Pulmonary artery endothelial cell (primary cell): ENCODE measurements around the gene ZFAND3. TPM values are rescaled to one million over a fixed set of nuclear protein-coding genes. Genes with fewer than 3 reads are reported as not detected.

ENCODE experiments used
- DNase-seq: peaks from one replicate; pipeline ENCODE4 v3.0.0-alpha.2; 2011; ENCODE audit warnings: low read depth, low spot score
- total RNA-seq: library from RNA; depleted of rRNA; stranded (reverse); fragments of >200 nt; gene quantifications from 2 replicates; pipeline ENCODE4 v1.2.3, GENCODE V29; 2014

Gene ZFAND3
- total RNA-seq, 1 donor from 2014 or later: 23.5 TPM

GRCh38 chr6:38180586-38180985, 361.1 kb downstream of the ZFAND3 start:
- DNase-seq: no peak

DNA sequence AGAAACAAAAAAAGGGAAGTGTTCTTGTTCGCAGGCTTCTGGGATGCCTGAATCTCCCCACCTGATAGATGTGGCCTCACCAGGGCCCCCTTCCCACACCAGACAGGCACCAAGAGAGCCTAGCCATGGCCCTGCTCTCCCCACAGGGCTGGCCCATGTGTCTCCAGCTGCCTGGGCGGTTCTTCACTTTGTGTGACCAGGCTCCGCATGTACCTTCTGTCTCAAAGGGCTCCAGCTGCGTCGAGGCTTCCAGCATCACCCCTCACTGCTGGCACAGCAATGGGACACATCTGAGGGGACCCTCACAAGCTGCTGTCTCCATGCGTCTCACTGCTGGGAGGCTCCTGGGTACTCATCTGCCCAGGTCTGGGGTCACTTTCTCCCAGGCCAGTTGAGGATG, 362.9 kb downstream of the ZFAND3 start:
- no peak for DNase-seq

- DNase-seq: no peak
Measured at GRCh38 chr6:38183856-38184584, 364.5 kb downstream of the ZFAND3 start.

- no peak for DNase-seq
Measured at GRCh38 chr6:38184585-38185080, 365.1 kb downstream of the ZFAND3 start.

- DNase-seq: no peak
Measured at GRCh38 chr6:38185244-38185643, 365.7 kb downstream of the ZFAND3 start.

DNA sequence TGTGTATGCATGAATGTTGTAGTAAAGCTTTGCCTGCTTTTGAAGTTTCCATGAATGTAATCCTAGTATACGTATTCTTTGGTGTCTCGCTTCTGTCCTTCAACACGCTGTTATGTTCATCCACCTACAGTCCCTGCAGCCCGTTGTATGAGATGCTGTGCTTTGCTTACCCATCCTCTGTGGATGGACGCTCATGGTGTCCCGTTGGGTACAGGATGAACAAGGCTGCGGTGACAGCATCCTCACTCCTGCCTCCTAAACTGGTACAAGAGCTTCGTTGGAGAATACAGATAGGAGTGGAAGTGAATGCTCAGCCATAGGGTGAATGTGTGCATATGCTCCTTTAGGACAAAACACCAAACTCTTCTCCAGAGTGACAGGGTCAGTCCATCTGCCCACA, 366.2 kb downstream of the ZFAND3 start:
- no peak for DNase-seq

DNA sequence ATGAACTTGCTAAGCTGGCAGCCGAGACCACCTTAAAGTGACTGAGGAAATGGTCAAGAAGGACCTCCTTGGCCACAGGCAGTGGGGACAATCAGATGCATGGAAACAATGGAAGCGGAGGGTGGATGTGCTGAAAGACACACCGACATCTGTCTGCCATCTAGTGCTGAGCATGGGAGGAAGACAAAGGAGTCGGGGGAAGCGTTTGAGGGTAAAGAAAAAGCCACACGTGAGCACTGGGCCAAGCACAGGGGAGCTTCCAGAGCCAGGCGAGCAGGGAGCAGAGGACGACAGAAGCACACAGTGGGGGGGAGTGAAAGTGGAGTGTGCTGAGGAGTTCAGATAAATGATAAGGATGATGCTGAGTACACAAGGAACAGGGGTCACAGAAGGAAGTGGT, 367.8 kb downstream of the ZFAND3 start:
- DNase-seq: no peak

DNA sequence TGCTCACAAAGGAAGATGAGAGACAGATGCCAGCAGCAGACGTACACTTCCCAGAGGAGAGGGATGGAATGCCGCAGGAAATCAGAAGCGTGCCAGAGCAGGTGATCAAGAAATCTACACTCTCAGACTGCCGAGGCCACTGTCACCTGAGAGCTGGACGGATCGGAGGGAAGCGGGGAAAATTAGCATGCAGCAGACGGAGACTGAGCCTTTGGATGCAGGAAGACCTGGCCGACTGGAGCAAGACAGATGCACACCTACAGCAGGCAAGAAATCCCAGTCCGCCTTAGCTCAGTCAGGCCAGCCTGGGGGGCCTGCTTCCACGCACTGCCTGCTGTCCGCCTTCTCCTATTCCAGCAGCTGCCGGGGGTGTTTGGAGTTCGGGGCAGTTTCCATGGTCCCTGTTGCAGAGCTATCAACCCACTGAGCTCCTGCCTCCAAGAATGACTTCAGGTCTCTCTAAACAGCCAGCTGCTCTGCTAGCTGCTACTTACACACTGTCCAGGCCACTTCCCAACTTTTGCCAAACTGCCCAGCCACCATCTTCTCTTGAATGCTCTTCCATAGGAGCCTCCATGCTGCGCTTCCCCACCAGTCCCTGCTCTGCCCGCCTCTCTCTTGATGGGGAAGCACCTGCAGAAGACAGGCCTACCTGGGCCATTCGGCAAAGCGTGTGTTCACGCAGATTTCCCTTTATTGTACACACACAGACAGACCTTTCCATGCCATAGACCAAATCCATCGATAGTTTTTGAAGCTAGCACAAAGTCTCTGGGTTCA, 368.5 kb downstream of the ZFAND3 start:
- DNase-seq: no peak

DNA sequence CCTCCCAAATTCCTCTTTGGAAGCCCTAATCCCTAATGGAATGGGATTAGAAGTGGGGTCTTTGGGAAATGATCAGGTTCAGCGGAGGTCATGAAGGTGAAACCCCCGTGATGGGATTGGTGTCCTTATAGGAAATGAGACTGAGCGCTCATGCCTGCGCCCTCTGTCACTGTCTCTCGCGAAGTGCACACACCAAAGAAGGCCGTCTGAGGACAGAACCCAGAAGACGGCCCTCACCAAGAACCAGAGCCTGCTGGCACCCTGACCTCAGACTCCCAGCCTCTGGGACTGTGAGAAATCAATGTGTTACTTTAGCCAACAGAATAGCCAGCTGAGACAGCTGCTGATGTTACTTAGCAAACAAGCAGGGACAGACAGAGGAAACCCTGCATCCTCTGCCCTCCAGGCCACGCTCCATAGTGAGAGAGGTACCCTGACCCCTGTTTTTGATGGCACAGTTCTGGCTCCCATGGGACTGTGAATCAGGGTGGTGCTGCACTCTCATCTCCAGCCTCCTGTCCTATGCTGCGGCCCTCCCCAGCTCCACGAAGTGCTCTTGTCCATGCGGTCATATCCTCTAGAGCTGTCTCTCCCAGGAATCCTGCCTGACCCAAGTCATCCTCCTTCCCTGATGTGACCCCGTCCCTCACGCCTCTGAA, 369.3 kb downstream of the ZFAND3 start:
- no peak for DNase-seq

DNA sequence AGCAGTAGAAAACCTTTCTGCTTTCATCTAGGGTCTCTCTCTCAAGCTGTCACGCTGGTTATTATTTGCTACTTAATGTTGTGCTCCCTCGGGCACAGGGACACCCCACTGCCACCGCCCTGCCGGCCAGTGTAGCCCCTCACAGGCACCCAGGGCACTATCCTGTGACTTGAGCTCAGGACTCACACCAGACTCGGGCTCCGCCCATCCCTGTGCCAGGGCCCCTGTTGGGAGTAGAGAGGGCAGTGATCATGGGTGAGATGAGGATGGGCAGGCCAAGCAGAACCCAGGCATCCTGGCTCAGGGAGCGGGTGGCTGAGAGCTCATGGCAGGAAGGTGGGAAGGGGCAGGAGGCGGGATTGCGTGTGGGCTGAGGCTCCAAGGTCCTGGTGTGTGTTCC, 371.9 kb downstream of the ZFAND3 start:
- DNase-seq: no peak

DNA sequence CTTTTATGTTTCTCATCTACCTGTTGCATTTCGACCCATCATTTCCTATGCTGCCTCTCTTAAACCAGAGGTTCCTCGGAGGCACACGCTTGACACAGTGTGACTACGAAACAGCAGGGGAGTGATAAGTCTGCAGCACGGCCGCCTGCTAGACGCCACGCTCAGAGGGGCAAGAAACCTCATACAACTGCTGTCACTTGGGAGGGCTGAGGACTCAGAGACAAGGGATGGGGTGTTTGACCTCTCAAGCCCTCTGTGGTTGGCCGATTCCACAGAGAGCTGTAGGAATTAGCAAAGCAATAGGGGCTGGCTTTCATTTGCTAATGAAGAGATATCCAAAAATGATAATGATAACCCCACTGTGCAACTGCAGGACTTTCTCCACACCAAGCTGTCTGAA, 372.5 kb downstream of the ZFAND3 start:
- DNase-seq: no peak

DNA sequence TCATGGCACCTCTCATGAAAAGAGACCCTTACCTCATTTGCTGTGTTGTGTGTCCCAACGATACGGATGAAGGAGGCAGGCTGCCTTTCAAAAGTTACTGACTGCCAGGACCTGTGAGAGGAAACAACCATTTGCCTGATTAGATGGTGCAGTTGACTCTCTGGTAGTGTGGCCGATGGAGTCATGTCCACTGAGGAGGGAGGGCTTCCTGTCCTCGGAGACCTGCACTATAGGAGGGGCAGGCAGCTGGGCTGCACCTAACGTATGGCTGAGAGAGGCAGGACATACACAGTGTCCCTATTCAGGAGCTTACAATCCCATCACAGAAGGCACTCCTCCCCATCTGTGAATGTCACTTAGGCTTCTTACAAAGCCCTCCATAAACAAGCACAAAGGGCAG, 373.0 kb downstream of the ZFAND3 start:
- DNase-seq: no peak

DNA sequence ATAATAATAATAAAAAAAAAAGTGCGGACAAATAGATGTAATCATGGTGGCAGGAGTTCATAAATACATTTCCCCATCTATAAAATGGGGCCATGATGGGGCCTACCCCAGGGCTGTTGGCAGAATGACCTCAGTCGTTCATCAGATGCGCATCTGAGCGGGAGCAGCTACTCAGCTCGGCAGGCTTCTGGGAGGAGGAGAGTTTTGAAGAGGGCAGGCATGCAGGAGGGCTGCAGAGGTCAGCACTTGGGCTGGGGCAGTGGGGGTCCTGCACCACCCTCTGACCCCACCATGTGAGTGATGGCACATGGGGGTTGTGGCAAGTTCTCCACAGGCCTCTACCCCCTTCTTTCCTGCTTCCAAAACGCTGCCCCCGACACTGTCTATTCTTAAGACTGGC, 373.5 kb downstream of the ZFAND3 start:
- DNase-seq: no peak

DNA sequence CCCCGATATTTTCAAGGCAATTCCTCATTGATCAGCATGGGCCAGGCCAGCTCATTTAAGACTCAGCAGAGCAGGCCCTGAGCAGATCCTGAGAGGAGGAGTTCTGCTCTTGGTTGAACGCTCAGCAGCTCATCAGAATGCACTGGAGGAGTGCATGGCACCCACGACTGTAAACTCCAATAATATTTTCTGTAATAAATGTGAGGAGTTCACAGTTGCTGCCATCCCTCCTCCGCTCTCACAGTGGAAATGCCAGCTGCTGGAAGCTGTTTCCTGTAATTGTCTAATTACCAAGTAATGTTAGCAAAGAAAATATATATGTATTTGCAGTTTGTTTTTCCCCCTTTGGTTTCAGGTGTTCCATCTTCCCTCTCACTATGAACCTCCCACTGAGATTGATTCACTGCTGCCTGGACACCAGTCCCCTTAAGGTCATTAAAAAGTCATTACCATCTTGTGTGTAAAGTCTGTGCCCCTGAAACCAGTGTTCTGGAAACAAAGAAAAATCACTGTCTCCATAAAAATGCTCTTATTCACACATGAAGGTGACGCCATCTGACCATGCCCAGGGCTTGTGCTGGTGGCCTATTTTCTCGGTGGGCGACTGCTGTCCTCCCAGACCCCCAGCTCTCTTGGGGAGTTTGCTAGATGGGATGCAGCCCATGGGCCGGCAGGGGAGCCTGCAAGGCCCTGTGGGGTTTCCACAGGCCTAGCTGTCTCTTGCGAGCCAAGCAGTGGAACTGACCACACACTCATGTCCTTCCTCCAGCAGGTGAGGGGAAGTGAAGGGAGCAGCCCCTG, 374.2 kb downstream of the ZFAND3 start:
- DNase-seq: peak; percentile 24

GRCh38 chr6:38194282-38194572, 374.7 kb downstream of the ZFAND3 start:
- no peak for DNase-seq

- DNase-seq: no peak
Measured at GRCh38 chr6:38194589-38194988, 375.1 kb downstream of the ZFAND3 start.

DNA sequence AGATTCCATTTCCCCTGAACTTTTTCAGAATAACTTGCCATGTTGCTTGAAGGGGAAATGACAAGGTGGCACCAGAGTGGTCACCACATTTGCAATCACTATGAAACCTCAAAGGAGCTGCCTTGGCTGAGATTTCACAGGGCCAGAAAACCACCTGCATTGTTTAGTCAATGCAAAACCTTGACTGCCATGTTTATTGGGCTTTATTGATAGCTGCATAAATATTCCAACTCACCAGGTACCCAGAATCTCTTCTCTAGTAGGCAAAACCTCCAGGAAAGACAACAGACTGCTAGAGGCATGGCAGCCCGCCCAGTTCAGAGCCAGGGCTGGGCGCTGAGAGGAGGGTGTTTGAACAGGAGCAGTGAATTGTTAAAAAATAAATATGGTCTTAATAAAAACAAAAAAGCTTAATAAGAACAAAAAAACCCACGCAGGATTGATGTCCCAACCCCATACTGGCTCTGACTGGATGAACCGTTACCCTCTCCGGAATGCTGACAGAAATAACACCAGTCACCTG, 375.6 kb downstream of the ZFAND3 start:
- no peak for DNase-seq

DNA sequence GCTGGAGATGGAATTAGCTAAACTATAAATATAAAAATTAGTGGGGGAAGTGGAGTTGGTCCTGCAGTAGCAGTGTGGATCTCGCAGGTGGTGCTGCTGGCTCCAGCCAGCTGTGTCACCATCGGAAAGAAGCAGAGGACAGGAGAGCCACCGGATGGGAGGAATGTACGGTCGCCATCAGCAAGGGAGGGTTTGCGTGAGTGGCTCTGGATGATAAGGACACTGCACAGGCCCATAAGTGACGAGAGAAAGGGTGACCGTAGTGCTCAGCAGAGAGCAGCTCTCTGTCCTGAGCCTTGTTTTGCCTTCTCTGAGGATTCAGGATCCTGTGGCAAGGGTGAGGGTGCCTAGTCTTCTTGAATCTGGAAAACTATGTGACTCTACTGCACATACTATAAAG, 378.7 kb downstream of the ZFAND3 start:
- DNase-seq: no peak
